22Rv1 (cell line): ENCODE data around the gene SLC11A1.

Source experiments
- CTCF ChIP-seq: fragments of 450-650 bp; IDR thresholded peaks from 2 replicates; pipeline ENCODE4 v1.5.1; 2017; ENCODE audit warnings: mild to moderate bottlenecking
- ZFX ChIP-seq: fragments of 450-650 bp; IDR thresholded peaks from 2 replicates; pipeline ENCODE4 v1.6.1; 2017; ENCODE audit warnings: antibody characterized with exemption, borderline replicate concordance

- TF ChIP-seq CTCF (no peak), ZFX (no peak)
These were observed 10.9 kb downstream of the SLC11A1 start for GRCh38 chr2:218392891-218393462.
